Stimulated activated CD4-positive, alpha-beta T cell treated with anti-CD3 and anti-CD28 coated beads, Interleukin-1b, Interleukin-23, amount 100 ng/mL, for 1 hour (primary cell): ENCODE results near the gene EXOSC10.
"Not testable (repeated sequence)": the region's sequence is repeated elsewhere in the genome, so short reads cannot be mapped to it uniquely, and the experiment has no call there.

ENCODE experiments used
- DNase-seq, 2 donors: peaks; one replicate each; pipeline ENCODE4 v3.0.0-alpha.2; 2020; ENCODE audit warnings: low read depth in 2 of 2

Gene EXOSC10

DNA sequence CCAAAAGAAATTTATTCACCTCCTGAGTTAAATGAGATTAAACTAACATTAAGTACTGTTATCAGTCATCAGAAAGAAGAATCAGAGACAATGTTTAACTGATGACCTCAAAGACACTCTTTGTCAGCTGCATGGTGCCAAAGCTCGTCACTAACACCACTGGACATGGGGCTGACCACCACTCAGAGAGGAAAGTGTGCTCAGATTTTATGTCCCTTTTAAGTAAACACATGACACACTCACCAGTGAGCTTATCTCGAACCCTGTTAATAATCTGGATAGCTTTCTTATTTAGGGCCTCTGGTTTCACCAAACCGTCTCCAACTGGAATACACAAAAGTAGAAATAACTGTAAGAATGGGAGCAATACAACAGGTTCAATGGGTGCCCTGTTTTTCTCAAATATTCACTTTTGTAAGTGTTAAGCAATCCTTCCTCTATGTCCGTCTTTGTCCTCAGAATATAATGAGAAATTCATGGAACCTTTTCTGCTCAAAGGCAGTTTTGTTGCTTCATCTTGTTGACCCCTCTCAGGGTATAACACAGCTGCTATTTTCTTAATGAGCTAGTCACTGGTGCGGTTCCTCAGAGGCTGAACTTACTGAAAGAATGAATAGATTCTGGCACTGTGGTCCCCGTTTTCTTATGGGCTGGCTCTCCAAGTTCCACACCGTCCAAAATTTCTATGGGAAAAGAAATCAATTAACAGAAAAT, 9.5 kb upstream of the EXOSC10 start:
- DNase-seq, result no peak

DNA sequence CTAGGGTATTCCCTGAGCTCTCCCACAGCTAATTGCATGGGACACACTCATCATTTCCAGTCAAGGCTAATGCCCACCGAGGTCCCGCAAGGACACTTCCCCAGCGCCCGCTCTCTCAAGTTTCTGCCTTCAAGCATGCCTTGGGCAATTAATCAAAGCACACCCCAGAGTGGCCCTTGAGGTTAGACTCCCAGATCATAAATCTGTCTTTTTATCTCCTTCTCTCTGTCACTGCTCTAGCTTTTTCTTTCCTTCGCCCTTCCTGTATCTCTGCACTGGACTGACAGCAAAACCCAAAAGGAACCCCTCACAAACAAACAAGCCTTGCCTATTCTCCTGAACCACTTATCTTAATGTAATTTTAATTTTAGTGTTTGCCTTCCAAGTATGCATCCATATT, 7.9 kb upstream of the EXOSC10 start:
- no peak for DNase-seq

GRCh38 chr1:11105586-11105985, 5.9 kb upstream of the EXOSC10 start:
- DNase-seq, result no peak

GRCh38 chr1:11101347-11101746, 1.7 kb upstream of the EXOSC10 start:
- DNase-seq, result no peak

- DNase-seq, result not testable (repeated sequence)
These were observed 1.1 kb upstream of the EXOSC10 start for GRCh38 chr1:11100806-11101205.

GRCh38 chr1:11100149-11100493, 452 bp upstream of the EXOSC10 start:
- no peak for DNase-seq

DNA sequence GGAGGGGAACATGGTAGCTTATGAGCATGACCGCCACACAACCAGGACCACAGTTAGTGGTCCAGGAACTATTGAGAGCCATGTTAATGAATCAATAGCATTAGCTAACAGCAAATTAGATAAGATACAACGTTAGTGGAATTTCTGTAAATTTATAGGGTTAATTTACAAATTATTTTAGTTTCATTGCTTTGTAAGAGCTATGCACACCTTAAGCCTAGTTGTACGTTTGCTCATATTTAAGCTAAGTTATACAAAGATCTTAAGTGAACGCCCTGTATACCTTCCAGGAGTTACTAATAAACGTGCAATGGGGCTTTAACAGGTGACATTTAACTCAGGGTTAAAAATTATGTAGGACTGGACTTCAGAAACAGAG, 749 bp downstream of the EXOSC10 start:
- no peak for DNase-seq

DNA sequence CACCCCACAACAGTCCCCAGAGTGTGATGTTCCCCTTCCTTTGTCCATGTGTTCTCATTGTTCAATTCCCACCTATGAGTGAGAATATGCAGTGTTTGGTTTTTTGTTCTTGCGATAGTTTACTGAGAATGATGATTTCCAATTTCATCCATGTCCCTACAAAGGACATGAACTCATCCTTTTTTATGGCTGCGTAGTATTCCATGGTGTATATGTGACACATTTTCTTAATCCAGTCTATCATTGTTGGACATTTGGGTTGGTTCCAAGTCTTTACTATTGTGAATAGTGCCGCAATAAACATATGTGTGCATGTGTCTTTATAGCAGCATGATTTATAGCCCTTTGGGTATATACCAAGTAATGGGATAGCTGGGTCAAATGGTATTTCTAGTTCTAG, 15.9 kb downstream of the EXOSC10 start:
- not testable (repeated sequence) for DNase-seq

DNA sequence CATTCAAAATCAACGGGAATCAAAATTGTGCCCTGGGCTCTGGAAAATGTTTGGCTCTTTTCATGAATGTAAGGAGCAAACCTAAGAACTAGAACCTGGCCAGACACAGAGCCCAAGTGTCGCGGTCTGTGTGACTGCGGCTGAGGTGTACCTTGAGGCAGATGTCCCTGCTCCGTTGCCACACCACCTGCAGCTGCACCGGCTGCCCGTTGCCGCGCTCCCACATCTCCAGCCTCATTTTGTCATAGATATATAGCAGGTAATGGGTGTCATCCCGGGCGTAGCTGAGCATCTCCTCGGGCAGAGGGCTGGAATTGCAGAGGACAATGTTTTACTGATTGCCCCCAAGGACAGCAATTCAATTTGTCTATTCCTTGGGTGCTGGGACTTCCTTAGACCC, 18.7 kb downstream of the EXOSC10 start:
- DNase-seq, result no peak

DNA sequence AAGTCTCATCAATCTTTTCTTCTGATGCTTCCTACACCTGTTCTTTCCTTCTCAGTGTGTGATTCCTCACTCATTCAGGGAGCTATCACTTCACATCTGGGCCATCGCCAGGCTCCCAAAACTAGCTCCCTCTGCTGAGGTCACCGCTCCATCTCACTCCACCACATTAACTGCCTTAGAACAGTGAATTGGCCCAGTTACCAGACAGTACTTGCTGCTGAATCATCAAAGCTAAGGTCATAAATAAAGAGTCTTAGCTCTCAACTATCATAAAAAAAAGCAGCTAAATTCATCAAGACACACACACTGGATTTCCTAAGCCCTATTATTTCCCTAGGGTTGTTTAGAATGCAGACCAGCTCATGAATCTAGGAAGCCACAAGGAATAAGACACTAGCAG, 21.0 kb downstream of the EXOSC10 start:
- no peak for DNase-seq

DNA sequence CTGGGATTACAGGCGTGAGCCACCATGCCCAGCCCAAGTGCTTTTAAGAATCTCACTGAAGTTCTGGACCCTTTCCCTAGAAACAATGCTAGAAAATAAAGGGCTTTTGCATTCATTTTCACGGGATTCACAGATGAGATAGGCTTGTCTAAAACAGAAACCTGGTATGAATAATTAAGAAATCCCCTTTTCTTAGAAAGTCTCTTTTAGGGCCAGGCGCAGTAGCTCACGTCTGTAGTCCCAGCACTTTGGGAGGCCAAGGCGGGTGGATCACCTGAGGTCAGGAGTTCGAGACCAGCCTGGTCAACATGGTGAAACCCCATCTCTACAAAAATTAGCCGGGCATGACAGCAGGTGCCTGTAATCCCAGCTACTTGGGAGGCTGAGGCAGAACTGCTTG, 26.3 kb downstream of the EXOSC10 start:
- not testable (repeated sequence) for DNase-seq

- no peak for DNase-seq
These were observed 27.3 kb downstream of the EXOSC10 start for GRCh38 chr1:11072216-11072917.

DNA sequence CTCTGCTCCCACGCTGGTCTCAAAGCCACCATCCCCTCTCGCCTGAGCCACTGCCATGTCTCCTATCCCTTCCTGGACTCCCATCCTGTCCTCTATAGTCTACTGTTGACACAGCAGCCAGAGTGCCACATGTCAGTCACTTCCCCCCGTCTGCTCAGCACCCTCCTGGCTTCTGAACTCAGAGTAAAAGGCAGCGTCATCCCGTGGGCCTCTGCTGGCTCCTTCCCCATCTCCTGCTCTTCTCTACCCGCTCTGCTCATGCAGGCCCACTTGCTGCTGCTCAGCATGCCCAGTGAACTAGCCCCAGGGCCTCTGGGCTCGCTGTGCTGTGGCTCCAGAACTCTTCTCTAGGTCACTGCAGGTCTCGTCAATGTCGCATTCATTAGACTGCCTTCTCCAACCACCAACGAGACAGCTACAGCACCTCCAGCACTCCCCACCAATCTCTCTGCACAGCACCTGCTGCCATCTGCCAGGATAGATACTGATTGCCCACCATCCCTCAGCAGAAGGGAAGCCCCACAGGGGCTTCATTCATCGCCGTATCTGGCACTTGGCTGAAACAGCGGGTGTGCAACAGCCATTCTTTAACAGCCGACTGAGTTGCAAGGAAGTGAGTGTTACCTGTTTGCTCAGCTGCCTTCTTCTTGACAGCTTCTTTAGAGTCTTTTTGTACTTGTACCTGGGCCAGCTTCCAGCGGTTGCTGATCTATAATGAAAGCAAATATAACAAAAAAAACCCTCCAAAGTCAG, 28.0 kb downstream of the EXOSC10 start:
- DNase-seq, result no peak

- DNase-seq, result no peak
These were observed 28.8 kb downstream of the EXOSC10 start for GRCh38 chr1:11070876-11071275.

- no peak for DNase-seq
These were observed 30.8 kb downstream of the EXOSC10 start for GRCh38 chr1:11068600-11069473.

DNA sequence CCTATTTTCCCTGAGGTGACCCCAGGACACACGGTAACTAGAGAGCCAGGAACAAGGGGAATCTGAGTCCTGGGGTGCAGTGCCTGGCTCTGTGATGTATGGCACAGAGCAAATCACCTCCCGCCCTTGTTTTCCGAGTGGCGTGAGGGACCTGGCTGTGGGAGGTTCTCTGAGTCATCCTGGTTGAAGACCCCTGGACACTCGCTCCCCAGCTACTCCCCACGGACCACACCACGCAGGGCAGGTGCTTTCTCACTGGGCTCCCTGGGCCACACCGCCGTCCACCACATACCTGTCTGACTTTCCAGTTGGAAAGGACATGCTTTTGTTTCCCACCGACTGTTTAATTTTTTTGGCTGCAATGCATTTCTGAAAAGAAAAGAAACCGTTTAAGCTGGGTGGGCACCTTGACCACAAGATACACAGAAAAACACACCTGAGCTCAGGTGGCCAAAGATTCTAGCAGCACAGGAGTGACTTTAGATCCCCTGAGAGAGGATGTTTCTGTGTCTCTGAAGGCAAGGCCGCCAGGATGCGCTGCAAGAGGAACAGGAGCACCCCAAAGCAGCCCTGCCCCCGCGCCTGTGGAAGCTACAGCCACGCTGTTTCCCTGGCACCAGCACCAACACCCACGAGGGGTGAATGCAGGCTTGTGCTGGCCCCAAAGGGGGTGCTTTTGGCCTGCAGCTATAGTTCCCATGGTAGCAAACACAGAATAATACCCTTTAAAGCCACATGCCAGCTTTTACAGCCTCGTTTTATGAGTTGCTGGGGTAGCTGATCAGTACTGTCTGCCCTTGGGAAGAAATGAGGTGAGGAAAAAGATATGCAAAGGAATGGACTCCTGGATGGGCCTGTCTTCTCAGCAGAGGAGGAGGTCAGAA, 31.7 kb downstream of the EXOSC10 start:
- DNase-seq, result no peak

DNA sequence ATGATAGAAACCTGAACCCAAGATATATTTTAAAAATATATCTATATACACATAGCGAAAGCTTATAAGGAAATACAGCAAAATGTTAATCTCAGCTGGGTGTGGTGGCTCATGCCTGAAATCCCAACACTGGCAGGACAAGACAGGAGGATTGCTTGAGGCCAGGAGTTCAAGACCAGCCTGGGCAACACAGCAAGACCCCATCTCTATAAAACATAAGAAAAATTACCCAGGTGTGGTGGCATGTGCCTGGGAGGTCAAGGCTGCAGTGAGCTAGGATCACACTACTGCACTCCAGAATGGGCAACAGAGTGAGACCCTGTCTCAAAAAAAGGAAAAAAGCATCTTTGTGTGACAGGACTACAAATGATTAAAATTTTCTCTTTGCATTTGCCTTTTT, 33.9 kb downstream of the EXOSC10 start:
- DNase-seq, result no peak

DNA sequence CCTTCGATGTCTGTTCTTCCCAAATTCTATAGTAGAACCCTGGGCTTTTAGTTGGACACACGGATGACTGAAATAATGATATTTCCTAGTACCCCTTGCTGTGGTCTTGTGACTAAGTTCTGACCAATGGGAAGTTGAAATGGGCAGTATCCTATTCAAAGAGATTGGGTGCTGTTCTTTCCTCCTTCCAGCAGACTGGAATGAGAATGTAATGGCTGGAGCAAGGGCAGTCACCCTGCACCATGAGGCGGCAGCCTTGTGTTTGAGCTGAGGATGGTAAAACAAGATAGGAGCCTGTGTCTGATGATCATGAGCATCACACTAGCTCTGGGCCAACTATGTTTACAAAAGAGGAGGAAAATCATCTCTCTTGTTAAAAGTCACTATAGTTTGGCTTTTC, 34.7 kb downstream of the EXOSC10 start:
- no peak for DNase-seq

DNA sequence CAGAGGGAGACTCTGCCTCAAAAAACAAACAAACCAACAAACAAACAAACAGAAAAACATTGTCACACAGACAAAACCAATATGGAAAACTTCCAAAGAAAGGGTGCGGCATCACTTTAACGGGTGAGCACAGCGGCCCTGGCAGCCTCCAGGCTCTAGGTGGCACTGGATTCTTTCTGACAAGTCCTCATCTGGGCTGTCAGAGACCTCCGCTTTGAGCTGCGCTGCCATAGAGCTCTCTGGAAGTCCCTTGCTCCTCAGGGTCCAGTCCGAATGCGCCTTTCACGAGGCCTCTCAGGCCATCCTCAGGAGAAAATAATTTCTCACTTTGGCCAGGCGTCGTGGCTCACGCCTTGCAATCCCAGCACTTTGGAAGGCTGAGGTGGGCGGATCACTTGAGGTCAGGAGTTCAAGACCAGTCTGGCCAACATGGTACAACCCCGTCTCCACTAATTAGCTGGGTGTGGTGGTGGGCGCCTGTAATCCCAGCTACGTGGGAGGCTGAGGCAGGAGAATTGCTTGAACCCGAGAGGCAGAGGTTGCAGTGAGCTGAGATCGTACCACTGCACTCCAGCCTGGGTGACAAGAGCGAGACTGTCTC, 35.6 kb downstream of the EXOSC10 start:
- DNase-seq, result not testable (repeated sequence)

DNA sequence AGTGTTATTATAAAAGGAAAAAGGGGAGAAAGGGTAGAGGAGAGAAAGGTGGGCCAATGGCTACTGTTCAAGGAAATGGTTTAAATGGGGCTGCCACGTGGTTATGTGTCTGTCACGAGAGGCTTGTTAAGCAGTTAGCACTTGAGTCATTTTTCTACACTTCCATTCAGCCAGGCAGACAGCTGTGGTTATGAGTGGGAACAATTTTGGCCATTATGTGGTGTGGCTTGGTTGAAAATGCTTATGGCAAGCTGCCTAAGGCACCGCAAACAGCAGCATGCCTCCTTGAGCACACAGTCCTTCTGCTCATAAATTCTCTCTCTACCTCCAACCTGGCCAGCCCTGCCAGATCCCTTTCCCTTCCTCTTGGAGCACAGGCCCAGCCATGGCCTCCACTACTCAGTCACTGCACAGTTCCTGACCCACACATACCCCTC, 36.7 kb downstream of the EXOSC10 start:
- no peak for DNase-seq
